Nephron progenitor cell (in vitro differentiated cells): ENCODE measurements around the gene CLN5.
A peak's percentile ranks its signal among the peaks of the same experiment; 100 is the strongest.

Experiments used
- DNase-seq: peaks from one replicate; pipeline ENCODE4 v3.0.0; 2021
- H3K27ac Mint-ChIP-seq: 2 replicates; pipeline ENCODE4 v1.8.0; 2021; ENCODE audit warnings: mild to moderate bottlenecking, moderate library complexity, mixed read lengths
- H3K27me3 Mint-ChIP-seq: 2 replicates; pipeline ENCODE4 v1.8.0; 2021; ENCODE audit warnings: mild to moderate bottlenecking, low read depth, mixed read lengths; ENCODE audit not compliant: poor library complexity
- H3K36me3 Mint-ChIP-seq: 2 replicates; pipeline ENCODE4 v1.8.0; 2021; ENCODE audit warnings: low read depth, mixed read lengths
- H3K4me1 Mint-ChIP-seq: 2 replicates; pipeline ENCODE4 v1.8.0; 2021; ENCODE audit warnings: mixed read lengths
- H3K4me3 Mint-ChIP-seq: 2 replicates; pipeline ENCODE4 v1.8.0; 2021; ENCODE audit warnings: mild to moderate bottlenecking, moderate library complexity, mixed read lengths
- H3K9me3 Mint-ChIP-seq: 2 replicates; pipeline ENCODE4 v1.8.0; 2021; ENCODE audit warnings: mild to moderate bottlenecking, moderate library complexity, mixed read lengths
- TF ChIP-seq, protein P1 (sequence below): fragments of 200-600 bp; sonication (generic); IDR thresholded peaks from 2 replicates; pipeline ENCODE4 v1.5.0; 2021; ENCODE audit warnings: antibody characterized with exemption

The CLN5 gene

DNA sequence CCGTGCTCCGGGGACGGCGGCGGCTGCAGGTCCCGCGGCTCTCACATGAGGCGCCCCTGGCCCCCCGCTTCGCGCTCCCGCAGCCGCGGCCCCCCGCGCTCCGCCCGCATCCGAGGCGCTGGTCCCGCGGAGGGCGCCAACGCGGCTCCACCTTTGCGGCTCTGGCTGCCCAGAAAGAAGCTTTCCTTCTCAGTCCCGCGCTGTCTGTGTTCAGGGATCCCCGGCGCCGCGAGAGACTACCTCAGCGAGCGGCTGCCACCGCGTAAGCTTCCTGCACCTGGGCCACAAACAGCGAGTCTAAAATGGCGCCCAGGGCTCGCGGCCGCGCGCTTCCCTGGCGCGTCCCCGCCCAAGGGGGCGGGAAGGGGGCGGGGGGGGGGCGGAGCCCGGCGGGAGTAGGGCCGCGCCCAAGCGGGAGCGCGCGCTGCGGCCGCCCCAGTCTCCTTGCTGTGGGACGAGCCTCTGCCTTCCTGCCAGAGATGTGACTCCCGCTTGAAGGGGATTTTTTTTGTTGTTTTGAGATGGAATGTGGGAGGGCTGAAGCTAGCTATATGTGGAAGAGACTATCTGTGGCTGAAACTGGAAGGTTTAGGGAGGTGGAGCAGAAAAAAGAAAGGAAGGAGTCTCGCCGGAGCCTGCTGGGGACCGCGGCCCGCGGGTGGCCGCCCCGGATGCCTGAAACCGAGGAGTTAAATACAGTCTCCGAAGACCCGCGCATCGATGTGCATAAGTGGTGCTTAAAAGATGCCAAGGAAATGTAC is 35.2 kb downstream of the CLN5 start, which contains the start of gene FBXL3:
Gene FBXL3, minus strand, starts transcription at position 299 of the 761 bp plus-strand sequence. CDS start 5,299 bp downstream, outside the sequence.
- peaks cover 7% of the 10 kb centered on the region for H3K27me3 Mint-ChIP-seq
- H3K36me3 Mint-ChIP-seq = no peaks in the 10 kb centered on the region
- DNase-seq = peak; percentile 82
- H3K4me1 Mint-ChIP-seq = peaks cover 56% of the 10 kb centered on the region
- TF ChIP-seq, protein P1, sequence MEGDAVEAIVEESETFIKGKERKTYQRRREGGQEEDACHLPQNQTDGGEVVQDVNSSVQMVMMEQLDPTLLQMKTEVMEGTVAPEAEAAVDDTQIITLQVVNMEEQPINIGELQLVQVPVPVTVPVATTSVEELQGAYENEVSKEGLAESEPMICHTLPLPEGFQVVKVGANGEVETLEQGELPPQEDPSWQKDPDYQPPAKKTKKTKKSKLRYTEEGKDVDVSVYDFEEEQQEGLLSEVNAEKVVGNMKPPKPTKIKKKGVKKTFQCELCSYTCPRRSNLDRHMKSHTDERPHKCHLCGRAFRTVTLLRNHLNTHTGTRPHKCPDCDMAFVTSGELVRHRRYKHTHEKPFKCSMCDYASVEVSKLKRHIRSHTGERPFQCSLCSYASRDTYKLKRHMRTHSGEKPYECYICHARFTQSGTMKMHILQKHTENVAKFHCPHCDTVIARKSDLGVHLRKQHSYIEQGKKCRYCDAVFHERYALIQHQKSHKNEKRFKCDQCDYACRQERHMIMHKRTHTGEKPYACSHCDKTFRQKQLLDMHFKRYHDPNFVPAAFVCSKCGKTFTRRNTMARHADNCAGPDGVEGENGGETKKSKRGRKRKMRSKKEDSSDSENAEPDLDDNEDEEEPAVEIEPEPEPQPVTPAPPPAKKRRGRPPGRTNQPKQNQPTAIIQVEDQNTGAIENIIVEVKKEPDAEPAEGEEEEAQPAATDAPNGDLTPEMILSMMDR = no peak
- peak within 1 kb of the TSS; percentile 97 for H3K4me3 Mint-ChIP-seq
- H3K27ac Mint-ChIP-seq = peak within 1 kb of the TSS; percentile 98
- peaks cover 4% of the 10 kb centered on the region for H3K9me3 Mint-ChIP-seq

DNA sequence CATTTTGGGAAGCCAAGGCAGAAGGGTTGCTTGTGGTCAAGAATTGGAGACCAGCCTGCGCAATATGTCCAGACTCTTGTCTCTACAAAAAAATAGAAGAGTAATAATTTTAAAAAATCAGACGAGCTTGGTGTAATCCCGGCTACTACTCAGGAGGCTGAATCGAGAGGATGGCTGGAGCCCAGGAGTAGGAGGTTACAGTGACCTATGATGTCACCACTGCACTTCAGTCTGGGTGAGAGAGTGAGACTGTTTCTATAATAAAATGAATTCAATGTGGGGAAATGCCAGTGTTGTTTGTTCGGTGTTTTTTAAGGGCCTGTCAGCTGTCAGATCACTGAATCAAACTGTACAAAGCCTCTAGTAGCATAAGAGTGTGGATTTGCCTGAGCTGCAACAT is 36.3 kb downstream of the CLN5 start:
- TF ChIP-seq, protein P1 = no peak
- Mint-ChIP-seq H3K9me3 (peaks cover 4% of the 10 kb centered on the region), H3K27me3 (peaks cover 7% of the 10 kb centered on the region), H3K4me1 (peaks cover 47% of the 10 kb centered on the region), H3K27ac (no peak overlapping the region), H3K36me3 (no peaks in the 10 kb centered on the region), H3K4me3 (peak overlapping the region; percentile 93)
- DNase-seq = no peak

DNA sequence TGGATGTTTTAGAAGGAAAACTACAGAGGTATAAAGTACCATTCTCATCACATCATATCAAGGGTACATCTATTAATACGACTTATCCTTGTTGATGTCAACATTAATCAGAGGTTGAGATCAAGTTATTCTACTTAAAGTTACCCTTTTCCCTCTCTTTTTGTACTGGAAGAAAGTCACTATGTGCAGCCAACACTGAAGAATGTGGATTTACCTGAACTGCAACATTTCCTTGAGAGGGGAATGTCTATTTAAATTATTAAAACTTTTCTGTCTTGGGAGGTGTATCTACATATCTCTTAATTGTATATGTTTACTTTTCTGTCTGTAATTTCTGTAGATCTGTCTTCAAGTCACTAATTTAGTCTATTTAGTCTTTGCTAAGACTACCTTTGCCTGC is 37.6 kb downstream of the CLN5 start:
- Mint-ChIP-seq H3K27ac (no peak overlapping the region), H3K4me1 (peaks cover 35% of the 10 kb centered on the region), H3K36me3 (no peaks in the 10 kb centered on the region), H3K9me3 (peaks cover 4% of the 10 kb centered on the region), H3K4me3 (no peak overlapping the region), H3K27me3 (peaks cover 10% of the 10 kb centered on the region)
- DNase-seq = no peak
- TF ChIP-seq, protein P1 = no peak

DNA sequence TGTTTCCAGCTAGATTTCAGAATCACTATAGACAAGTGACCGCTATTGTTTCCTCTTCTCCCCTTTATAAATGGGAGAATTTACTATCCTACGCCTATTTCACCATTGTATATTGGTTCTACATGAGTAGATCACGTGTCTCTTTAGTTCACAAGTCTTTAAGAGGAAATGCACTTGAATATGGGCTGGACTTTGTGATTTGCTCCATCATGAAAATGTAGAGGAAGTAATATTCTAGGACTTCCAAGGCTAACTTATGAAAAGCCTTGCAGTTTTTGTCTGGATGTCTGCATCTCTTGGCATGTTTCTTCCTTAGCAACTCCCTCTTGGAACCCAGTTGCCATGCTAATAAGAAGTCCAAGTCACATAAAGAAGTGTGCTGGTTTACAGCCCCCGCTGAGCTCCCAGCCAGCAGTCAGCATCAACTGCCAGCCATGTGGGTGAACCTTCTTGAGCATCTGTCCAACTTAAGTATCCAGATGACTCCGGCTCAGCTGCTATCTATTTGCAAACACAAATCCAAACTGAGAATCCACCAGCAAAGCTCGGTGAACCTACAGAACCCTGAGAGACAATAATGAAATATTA is 39.9 kb downstream of the CLN5 start:
- no peak for DNase-seq
- Mint-ChIP-seq H3K4me3 (no peak overlapping the region), H3K27ac (no peak overlapping the region), H3K9me3 (peaks cover 4% of the 10 kb centered on the region), H3K36me3 (no peaks in the 10 kb centered on the region), H3K27me3 (peaks cover 13% of the 10 kb centered on the region), H3K4me1 (peaks cover 16% of the 10 kb centered on the region)
- TF ChIP-seq, protein P1 = no peak

GRCh38 chr13:77033717-77034302 is 41.9 kb downstream of the CLN5 start:
- Mint-ChIP-seq H3K4me3 (no peak overlapping the region), H3K27me3 (peaks cover 9% of the 10 kb centered on the region), H3K9me3 (peaks cover 4% of the 10 kb centered on the region), H3K36me3 (no peaks in the 10 kb centered on the region), H3K27ac (no peak overlapping the region), H3K4me1 (no peaks in the 10 kb centered on the region)
- TF ChIP-seq, protein P1 = no peak
- no peak for DNase-seq
